Progenitor cell of endocrine pancreas (in vitro differentiated cells): ENCODE results near the gene GLP2R. TPM values are rescaled to one million over a fixed set of nuclear protein-coding genes. Genes with fewer than 3 reads are reported as not detected.

ENCODE experiments used
- DNase-seq: peaks from one replicate; pipeline ENCODE4 v3.0.0; 2021; ENCODE audit warnings: low spot score; ENCODE audit not compliant: unreplicated experiment
- H3K27ac Mint-ChIP-seq: 2 replicates; pipeline ENCODE4 v1.8.0; 2021; ENCODE audit warnings: mild to moderate bottlenecking, moderate library complexity, mixed read lengths
- H3K27me3 Mint-ChIP-seq: 2 replicates; pipeline ENCODE4 v1.8.0; 2021; ENCODE audit warnings: mixed read lengths
- H3K36me3 Mint-ChIP-seq: 2 replicates; pipeline ENCODE4 v1.8.0; 2022; ENCODE audit warnings: mixed read lengths; ENCODE audit not compliant: insufficient read depth
- H3K4me1 Mint-ChIP-seq: 2 replicates; pipeline ENCODE4 v1.8.0; 2021; ENCODE audit warnings: low read depth, mixed read lengths
- H3K4me3 Mint-ChIP-seq: 2 replicates; pipeline ENCODE4 v1.8.0; 2021; ENCODE audit warnings: low read depth, mild to moderate bottlenecking, moderate library complexity, mixed read lengths
- H3K9me3 Mint-ChIP-seq: 2 replicates; pipeline ENCODE4 v1.8.0; 2021; ENCODE audit warnings: low read depth, mixed read lengths
- CTCF ChIP-seq: fragments of 200-600 bp; sonication (generic); IDR thresholded peaks from one replicate; pipeline ENCODE4 v1.5.0; 2021; ENCODE audit warnings: antibody characterized with exemption, mild to moderate bottlenecking; ENCODE audit not compliant: unreplicated experiment
- total RNA-seq: library from RNA; stranded (reverse); gene quantifications from 2 replicates; pipeline ENCODE4 v1.2.1, GENCODE V29; 2021

The GLP2R gene
- total RNA-seq, 1 donor from 2014 or later = not detected

- Mint-ChIP-seq H3K36me3 (no peaks in the 10 kb centered on the region), H3K4me1 (no peaks in the 10 kb centered on the region), H3K4me3 (no peak overlapping the region), H3K9me3 (no peaks in the 10 kb centered on the region), H3K27ac (no peak overlapping the region), H3K27me3 (peaks cover 23% of the 10 kb centered on the region)
- no peak for DNase-seq
- TF ChIP-seq CTCF = no peak
Measured at GRCh38 chr17:9842057-9842758, 16.5 kb downstream of the GLP2R start.

- no peaks in the 10 kb centered on the region for H3K36me3 Mint-ChIP-seq
- H3K4me3 Mint-ChIP-seq = no peak overlapping the region
- H3K27ac Mint-ChIP-seq = no peak overlapping the region
- H3K4me1 Mint-ChIP-seq = no peaks in the 10 kb centered on the region
- no peak for TF ChIP-seq CTCF
- no peaks in the 10 kb centered on the region for H3K9me3 Mint-ChIP-seq
- DNase-seq = no peak
- H3K27me3 Mint-ChIP-seq = peaks cover 14% of the 10 kb centered on the region
Measured at GRCh38 chr17:9843152-9844010, 17.7 kb downstream of the GLP2R start.

- DNase-seq = no peak
- Mint-ChIP-seq H3K27ac (no peak overlapping the region), H3K27me3 (peaks cover 6% of the 10 kb centered on the region), H3K9me3 (no peaks in the 10 kb centered on the region), H3K36me3 (no peaks in the 10 kb centered on the region), H3K4me3 (no peak overlapping the region), H3K4me1 (no peaks in the 10 kb centered on the region)
- no peak for TF ChIP-seq CTCF
Measured at GRCh38 chr17:9844153-9844552, 18.4 kb downstream of the GLP2R start.

- no peaks in the 10 kb centered on the region for H3K36me3 Mint-ChIP-seq
- no peaks in the 10 kb centered on the region for H3K27me3 Mint-ChIP-seq
- H3K4me3 Mint-ChIP-seq = no peak overlapping the region
- no peak for TF ChIP-seq CTCF
- no peak for DNase-seq
- H3K4me1 Mint-ChIP-seq = no peaks in the 10 kb centered on the region
- H3K9me3 Mint-ChIP-seq = no peaks in the 10 kb centered on the region
- no peak overlapping the region for H3K27ac Mint-ChIP-seq
Measured at GRCh38 chr17:9845306-9845705, 19.6 kb downstream of the GLP2R start.

GRCh38 chr17:9850151-9850550, 24.4 kb downstream of the GLP2R start:
- Mint-ChIP-seq H3K9me3 (peaks cover 3% of the 10 kb centered on the region), H3K27ac (no peak overlapping the region), H3K36me3 (no peaks in the 10 kb centered on the region), H3K4me1 (no peaks in the 10 kb centered on the region), H3K27me3 (no peaks in the 10 kb centered on the region), H3K4me3 (no peak overlapping the region)
- TF ChIP-seq CTCF = no peak
- DNase-seq = no peak
